ENCODE data around the gene SNTG2.
"Not testable (repeated sequence)": the region's sequence is repeated elsewhere in the genome, so short reads cannot be mapped to it uniquely, and the experiment has no call there.

SNTG2 gene

DNA sequence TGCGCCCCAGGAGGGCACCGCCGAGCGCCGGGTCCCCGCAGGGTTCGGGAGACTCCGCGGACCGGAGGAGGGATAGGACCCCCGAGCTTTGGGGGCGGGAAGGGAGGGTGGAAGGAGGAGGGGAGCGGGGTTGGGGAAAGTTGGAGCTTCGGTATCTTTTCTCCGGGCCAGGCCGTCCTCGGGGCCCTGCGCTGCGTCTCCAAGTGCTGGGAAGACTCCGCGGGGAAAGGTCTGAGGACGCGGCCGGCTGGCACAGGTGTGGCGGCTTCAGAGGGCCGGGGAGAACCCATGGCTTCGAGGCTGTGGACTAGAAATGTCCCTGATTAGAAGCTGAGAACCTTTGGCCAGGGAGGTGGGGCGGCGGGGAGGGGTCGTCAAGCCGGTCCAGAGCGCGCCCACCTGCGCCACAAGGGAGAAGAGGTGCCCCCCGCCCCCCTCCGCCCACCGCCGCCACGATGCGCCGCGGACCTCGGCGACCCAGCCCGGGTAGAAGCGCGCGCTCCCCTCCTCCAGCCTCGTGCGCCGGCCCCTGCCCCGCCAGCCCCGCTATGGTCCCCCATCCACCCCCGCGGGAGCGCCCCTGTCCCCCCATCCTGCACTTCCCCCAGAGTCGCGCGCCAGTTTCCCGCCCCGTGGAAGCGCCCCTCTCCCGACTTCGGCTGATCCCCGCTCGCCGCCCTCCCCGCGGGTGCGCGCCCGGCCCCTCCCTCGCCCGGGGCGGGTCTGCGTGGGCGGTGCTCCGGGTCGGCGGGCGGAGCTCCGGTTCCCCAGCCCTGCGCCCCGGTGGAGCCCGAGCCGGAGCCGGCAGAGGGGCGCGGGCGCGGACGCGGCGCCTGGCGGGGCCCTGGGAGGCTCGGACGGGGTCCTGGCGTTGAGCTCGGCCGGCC, at the start of gene SNTG2:
Gene SNTG2, plus strand, starts transcription at position 770 of the 887 bp plus-strand sequence. CDS start 148 bp downstream, outside the sequence.
- DNase-seq: peak; percentile 11 to 59

- DNase-seq: no peak
These were observed 48.1 kb upstream of the SNTG2 start for GRCh38 chr2:902584-902983.

GRCh38 chr2:903223-903900, 47.3 kb upstream of the SNTG2 start:
- peak in 1 of 2 experiments; percentile 4 for DNase-seq

- no peak for DNase-seq
These were observed 46.2 kb upstream of the SNTG2 start for GRCh38 chr2:904246-905024.

DNA sequence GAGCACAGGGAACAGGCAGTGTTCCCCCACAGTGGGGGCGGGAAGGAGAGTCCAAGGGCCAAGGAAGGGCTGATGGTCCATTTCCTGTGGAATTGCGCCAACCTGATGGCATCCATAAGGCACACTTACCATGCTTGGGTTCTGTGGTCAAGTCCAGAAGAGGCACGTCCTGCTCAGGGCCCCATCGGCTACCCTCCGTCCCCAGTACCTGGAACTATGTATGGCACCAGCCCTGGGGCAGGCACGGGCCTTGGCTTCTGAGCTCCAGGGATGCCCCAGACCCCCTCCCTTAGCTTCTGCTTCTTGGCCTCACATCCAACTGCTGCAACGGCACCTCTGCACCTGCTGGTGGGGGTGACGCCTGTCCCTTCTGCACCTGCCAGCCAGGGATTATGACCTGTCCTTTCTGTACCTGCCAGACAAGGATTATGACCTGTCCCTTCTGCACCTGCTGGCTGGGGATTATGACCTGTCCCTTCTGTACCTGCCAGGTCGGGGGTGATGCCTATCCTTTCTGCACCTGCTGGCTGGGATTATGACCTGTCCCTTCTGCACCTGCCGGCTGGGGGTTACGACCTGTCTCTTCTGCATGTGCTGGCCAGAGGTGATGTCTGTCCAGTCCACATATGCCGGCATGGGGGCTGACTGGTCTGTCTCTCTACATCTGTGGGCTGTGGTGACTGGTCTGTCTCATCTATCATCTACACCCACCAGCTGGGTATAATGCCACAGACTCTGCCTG, 45.4 kb upstream of the SNTG2 start:
- DNase-seq: no peak

GRCh38 chr2:905833-906140, 44.9 kb upstream of the SNTG2 start:
- DNase-seq: no peak

DNA sequence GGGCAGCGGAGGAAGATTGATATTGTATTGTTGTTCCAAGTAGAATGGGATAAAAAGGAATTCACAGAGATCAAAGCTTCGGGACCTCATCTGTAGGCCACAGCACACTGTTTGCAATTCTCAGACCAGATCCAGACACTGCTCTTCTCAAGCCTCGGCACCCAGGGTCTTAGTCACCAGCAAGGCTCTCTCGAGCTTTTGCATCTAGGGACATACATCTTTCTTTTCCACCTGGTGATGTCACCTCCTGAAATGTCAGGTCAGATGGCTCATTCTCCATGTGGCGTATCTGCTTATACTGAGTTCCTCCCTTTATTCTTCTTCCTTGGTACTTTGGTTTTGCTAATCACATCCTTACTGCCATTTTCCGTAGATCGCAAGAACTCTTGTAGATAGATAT, 42.9 kb upstream of the SNTG2 start:
- DNase-seq: no peak

DNA sequence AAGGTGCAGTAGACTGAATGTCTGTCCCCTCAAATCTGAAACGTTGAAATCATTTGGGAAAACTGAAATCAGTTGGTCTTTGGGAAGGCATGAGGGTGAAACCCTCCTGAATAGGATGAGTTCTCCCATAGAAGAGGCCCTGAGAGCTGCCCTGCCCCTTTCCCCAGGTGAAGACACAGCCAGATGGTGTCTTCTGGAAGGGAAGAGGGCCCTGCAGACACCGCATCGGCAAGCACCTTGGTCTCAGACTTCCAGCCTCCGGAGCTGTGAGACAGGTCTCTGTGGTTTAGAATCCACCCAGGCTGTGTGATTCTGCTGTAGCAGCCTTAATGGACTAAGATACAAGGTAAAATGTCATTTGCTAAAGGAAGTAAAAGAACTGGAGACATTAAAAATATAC, 42.1 kb upstream of the SNTG2 start:
- DNase-seq: no peak

- DNase-seq: not testable (repeated sequence)
These were observed 40.8 kb upstream of the SNTG2 start for GRCh38 chr2:909764-910379.

- no peak for DNase-seq
These were observed 40.0 kb upstream of the SNTG2 start for GRCh38 chr2:910698-911097.

- DNase-seq: no peak
These were observed 34.7 kb upstream of the SNTG2 start for GRCh38 chr2:915979-916378.

DNA sequence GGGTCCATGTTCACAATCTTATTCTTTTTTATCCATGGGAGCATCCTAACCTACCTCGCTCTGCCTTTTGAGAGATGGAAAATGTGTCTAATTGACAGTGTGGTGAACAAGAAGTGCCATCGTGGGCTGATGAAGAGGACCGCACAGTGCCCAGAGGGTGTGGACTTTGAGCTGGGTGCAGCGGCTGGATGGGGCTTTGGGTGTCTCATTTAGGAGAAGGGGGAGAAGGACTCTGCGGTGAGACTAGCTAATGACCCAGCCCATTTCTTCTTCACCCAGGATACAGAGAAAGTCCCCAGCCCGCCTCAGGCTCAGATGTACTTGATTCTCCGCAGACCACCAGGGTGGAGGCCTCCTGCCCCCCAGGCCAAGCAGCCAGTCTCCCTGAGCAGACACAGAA, 33.7 kb upstream of the SNTG2 start:
- no peak for DNase-seq

- no peak for DNase-seq
These were observed 31.0 kb upstream of the SNTG2 start for GRCh38 chr2:919672-920071.

DNA sequence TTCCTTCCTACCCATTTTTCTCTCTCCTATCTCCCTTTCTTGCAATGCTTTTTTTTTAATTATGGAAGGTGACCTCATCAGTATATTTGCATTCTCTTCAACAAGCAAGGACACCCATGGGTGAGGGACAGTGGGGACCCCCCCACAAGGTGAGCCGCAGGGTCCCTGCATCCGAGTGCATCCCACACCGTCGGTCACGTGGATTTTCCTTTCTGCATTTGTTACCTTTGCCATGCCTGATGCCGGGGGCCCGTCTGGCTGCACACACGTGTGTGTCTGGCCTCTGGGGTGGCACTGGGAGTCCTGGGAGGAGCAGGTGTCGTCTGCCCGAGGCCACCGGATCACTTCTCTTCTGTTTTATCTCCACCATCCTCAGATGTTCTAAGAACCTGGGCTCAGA, 30.1 kb upstream of the SNTG2 start:
- DNase-seq: no peak

- no peak for DNase-seq
These were observed 29.6 kb upstream of the SNTG2 start for GRCh38 chr2:920999-921398.

GRCh38 chr2:922185-922584, 28.5 kb upstream of the SNTG2 start:
- DNase-seq: no peak

DNA sequence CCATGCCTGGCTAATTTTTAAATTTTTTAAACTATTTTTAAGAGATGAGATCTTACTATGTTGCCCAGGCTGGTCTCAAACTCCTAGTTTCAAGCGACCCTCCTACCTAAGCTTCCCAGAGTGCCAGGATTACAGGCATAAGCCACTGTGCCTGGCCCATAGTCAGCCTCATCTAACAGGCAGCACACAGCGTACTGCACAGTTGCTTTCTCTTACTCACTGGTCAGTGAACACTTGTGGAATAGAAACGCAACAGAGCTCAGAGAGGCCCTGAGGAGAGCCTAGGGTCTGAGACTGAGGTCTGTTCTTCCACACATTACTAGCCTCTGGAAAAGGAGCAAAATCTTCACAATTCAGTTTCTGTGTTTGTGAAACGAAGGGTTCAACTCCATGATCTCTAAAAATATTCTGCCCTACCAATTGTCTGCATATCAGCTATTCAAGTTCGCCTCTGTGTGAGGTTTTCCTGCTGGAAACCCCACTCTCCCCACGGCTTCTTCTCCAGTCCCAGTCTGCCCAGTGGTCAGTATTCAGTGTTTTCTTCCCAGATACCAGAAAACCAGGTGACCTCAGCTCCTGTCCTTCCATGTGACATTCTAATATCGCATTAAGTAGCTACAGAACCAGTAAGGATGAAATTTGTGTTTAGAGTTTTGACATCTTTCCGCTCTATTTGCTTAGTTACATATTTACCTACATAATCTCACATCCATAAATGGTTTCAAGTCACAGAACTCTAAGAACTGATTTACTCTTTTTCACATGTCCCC, 26.6 kb upstream of the SNTG2 start:
- no peak for DNase-seq

DNA sequence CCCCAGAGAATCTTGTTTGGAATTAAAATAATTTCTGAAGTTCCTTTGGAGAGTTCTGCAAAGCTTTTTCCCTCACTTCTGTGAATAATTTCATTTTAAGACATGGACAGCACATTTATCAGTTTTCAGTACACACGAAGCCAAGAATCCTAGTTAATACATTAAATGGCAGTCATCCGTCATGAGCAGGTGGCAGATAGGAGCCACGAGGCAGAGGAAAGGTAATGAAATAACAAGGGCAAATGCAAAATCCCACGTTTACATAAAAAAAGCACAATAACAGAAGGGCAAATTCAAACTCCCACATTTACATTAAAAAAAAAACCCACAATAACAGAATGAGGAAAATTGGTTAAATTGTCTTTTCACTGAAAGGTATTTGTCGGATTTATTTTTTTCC, 25.9 kb upstream of the SNTG2 start:
- DNase-seq: no peak

DNA sequence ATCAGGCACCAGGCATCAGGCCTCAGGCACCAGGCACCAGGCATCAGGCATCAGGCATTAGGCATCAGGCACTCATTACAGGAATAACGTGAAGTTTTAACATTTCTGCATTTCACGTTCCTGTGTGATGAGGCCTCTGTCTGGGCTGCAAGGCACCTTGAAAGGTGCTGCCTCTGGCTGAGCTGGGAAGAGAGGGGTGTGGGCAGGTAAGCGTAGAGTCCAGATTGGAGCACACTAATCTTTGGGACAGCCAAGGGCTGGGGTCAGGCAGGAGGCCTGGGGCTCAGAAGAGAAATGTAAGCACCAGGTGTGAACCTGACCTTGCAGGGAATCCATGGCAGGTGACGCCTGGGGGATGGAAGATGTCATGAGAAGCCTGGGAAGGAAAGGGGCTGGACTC, 25.3 kb upstream of the SNTG2 start:
- no peak for DNase-seq

DNA sequence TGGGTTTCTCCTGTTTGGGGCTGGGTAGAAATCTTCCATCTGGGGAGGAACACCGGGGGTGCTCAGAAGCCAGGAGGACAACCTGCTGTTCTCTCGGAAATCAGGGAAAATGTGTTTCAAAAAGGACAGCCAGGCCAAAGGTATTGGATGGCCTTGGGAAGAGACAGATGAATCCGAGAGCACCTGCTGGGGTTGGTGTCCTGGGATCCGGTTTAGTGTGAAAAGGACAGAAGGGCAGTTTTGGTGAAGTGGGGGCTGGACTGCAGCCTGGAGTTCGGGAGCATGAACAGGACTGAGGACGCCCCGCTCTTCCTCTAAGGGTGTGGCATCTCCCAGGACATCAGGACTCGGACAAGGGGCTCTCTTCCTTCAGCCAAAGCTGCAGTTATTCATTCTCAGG, 24.9 kb upstream of the SNTG2 start:
- no peak for DNase-seq

GRCh38 chr2:926259-926793, 24.3 kb upstream of the SNTG2 start:
- no peak for DNase-seq

Data from NCI-H524 (cell line).